Inflammatory macrophage treated with lipopolysaccharide for 4 hours (primary cell): Measurements from ENCODE around the gene TNRC6A.
"Not testable (repeated sequence)": the region's sequence is repeated elsewhere in the genome, so short reads cannot be mapped to it uniquely, and the experiment has no call there.

Experiments used
- DNase-seq: peaks from one replicate; pipeline ENCODE4 v3.0.0-alpha.2; 2020

Gene TNRC6A

DNA sequence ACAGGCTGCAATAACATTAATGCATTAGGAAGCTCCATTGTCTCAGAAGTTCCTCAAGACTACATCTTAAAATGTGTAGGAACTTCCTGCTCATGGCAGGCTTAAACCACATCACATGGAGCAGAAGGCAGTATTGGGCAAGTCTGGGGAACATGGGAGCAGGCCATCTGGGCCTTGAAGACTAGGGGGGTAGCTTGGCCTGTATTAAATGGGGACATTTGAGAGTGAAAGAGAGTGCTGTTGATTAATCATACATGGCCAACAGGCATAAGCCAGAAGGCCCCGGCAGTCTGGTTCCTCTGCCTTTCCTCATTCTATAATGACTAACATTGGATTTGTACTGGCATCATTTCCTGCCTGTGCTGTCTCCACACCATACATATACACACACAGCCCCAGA lies 91.1 kb downstream of the TNRC6A start:
- DNase-seq: peak; percentile 26

DNA sequence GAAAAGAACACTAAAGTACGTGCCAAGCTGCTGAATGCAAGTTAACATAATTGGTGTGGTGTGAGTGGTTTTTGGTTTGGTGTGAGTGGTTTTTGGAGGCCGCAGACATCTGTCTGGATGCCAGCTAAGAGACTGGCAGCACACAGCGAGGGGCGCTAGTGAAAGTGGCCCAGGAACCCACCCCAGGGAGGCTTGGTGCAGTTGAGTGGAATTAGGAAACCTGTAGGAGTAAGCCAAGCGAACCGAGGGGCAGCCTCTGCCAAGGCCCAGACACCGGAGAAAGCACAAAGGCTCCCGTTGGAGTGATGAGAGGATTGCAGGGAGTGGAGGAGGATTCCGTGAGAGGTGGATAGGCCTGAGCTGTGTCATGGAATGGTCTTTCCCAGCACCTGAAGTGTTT lies 91.7 kb downstream of the TNRC6A start:
- no peak for DNase-seq

DNA sequence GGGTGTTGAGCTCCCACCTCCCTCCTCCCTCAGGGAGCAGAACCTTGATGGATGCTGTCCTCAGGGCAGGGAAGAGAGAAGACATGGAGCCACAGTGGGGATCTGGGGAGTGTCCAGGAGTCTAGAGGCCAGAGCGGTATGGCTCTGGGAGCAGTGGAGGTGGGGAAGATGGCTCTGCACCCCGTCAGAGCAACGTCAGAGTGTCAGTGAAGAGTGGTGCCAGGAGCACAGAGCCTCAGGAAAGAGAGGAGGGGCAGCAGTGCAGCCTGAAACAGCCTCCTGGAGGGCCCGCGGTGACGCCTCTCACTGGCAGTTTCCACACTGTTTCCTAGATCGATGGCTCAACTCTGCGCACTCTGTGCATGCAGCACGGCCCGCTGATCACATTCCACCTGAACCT lies 93.1 kb downstream of the TNRC6A start:
- no peak for DNase-seq

DNA sequence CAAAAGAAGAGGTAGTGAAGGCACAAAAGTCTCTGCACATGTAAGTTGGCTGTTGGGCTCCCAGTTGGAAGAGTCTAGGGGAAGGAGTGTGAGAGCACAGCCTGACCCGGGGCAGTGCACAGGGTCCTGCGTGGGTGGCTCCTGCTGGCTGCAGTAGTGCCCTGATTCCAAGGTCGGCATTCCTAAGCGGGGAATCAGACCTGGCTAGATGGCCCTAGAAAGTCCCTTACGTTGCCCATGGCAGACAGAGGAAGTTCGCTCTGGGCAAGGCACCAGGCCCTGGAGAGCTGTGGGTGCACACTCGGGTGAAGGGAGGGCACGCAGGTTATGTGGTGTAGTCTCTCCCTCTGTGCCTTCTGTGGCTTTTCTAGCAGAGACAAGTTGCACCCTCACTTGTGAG lies 93.5 kb downstream of the TNRC6A start:
- DNase-seq: no peak

DNA sequence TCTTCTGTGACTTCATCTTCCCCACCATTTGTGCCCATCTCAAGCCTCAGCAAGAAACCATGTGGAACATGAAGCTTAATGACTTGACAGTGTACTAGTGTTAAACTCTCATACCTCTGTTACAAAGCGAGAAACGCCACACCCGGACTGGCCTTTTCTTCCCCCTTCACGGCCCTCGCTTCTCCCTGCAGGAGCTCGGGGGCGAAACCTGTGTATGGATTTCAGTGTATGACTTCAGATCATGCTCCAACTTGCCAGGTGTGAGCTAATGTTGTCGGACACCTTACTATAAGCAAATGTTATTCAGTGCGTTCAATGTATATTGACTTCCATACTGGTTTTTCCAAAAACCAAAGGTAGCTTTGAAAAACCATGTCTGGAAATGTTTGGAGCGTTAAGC lies 96.2 kb downstream of the TNRC6A start:
- no peak for DNase-seq

DNA sequence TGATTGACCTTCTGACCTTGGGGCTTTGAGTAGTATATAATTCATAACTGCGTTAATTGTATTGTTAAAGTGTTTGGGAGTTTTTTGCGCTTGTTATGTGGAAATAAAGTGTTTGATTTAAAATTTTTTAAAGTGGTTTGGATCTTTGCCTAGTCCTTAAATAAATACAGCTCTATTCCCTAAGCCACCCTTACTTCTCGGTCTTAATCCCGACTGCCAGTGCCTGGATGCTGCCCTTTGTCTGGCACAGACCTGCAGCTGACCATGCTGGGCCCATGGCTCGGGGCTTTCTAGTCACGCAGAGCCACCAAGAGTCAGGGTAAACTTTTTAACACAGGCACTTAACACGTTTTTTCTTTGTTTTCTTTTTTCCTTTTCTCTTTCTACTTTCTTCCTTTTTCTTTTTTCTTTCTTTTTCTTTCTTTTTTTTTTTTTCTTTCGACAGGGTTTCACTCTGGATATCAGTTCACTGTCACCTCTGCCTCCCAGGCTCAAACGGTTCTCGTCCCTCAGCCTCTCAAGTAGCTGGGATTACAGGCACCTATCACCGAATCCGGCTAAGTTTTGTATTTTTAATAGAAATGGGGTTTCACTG lies 96.7 kb downstream of the TNRC6A start:
- no peak for DNase-seq

DNA sequence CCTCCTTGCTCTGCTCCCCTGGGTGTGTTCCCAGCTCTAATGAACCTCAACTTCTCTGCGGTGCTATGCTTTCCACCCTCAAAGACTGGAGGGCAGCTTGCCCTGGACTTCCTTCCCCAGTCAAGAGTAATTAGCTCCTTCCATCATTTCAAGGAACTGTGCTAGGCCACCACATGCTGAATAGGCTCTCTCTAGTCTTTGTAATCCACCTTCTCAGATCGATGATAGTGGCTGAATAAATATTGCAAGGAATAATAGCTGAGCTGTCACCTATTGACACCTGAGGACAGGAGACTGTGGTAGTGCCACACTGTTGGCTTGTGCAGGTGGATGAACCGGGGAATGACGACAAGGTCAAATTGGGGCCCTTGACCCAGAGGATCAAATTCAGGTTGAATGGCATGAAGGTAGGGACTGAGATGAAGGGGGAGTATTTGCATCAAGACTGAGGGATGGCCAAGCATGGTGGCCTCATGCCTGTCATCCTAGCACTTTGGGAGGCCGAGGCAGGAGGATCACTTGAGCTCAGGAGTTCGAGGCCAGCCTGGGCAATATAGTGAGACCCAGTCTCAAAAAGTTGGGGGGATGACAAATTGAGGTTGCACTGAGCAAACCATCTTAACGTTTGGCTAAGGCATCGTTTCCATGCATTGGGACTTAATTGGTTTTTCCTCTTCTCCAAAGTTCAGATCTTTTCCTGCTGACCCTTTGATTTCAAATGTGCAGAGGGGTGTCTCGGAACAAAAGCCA lies 97.5 kb downstream of the TNRC6A start:
- DNase-seq: no peak

DNA sequence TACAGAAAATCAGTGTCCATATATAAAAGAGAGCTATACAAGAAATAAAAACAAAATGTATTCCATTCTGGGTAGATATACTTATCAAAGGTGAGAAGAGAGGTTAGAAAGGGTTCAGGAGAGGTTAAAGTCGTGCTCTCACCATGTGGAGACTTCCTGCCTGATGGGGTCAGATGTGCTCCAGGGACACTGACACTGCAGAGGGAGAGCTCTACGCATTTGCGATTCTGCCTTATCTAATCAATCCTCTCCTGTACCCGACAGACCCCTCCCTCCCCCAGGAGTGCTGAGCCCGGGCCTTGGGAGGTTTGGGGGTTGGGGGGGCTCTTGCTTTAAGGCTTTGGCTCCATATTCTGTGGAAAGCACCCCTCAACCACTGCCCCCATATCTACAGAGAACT lies 99.7 kb downstream of the TNRC6A start:
- DNase-seq: no peak

DNA sequence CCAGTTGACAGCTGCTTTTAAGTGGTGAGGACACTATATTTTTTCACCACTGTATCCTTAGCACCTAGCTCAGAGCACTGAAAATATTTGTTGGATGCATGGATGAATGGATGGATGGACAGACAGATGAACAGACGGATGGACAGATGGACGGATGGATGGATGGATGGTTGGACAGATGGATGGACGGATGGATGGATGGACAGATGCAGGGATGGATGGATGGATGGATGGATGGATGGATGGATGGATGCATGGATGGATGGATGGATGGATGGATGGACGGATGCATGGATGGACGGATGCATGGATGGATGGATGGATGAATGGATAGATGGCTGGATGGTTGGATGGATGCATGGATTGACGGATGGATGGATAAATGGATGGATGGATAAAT lies 103.9 kb downstream of the TNRC6A start:
- DNase-seq: no peak

DNA sequence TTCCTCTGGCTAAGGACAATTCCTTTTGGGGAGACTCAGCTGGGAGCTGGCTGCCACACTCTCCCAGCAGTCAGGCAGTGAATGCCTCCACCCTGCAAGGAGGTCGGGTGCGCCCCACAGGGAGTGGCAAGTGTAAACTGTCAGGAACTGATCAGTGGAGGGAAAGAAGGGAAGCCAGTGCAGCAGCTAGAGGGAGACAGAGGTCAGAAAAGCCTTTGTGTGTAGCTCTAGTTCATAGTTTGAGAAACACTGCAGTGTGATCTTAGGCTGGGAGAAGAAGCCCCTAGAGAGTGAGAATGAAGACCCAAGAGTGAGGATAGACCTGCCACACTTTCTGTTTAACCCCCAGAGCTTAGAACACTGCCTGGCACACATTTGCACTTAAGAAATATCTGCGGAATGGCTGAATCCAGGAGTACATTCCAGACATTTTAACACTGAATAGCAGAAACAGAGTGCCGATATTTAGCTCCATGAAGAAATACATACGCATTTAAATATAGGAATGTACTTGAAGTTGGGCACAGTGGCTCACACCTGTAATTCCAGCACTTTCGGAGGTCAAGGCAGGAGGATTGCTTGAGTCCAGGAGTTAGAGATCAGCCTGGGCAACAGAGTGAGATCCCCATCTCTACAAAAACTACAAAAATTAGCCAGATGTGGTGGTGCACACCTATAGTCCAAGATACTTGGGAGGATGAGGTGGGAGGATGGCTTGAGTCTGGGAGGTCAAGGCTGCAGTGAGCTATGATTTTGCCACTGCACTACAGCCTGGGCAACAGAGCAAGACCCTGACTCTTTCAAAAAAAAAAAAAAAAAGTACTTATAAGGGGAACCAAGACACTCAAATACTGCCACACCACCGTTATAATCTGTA lies 105.2 kb downstream of the TNRC6A start:
- DNase-seq: no peak

DNA sequence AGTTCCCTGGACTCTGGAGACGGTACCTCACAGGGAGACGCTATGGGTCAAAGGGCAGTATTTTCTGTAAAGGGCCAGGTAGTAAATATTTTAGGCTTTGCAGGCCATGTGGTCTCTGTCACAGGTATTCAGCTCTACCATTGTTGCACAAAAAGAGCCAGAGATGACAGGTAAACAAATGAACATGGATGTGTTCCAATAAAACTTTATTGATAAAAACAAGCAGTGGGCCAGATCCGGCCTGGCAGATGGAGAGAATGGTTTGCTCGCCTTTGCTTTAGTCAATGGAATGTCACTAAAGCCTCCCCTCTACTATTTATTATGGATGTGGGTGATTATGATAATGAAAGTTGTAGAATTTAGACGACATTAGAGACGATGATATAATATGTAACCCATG lies 107.4 kb downstream of the TNRC6A start:
- no peak for DNase-seq

DNA sequence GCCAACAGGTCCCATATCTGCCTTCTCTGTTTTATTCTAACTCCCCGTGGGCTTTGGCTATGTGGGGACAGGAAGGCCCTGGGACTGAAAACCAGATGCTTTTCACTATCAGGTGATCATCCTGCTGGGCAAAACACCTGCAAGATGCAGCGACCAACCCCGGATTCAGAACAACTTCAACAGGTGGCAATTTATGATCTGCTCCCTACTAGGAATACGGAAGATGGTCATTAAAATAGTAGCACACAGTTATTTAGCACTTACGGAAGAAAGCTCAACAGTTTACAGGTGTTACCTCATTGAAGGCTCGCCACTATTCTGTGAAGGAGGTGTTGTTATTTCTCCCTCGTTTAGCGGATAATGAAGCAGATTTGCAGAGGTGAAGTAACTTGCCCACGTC lies 108.5 kb downstream of the TNRC6A start:
- no peak for DNase-seq

DNA sequence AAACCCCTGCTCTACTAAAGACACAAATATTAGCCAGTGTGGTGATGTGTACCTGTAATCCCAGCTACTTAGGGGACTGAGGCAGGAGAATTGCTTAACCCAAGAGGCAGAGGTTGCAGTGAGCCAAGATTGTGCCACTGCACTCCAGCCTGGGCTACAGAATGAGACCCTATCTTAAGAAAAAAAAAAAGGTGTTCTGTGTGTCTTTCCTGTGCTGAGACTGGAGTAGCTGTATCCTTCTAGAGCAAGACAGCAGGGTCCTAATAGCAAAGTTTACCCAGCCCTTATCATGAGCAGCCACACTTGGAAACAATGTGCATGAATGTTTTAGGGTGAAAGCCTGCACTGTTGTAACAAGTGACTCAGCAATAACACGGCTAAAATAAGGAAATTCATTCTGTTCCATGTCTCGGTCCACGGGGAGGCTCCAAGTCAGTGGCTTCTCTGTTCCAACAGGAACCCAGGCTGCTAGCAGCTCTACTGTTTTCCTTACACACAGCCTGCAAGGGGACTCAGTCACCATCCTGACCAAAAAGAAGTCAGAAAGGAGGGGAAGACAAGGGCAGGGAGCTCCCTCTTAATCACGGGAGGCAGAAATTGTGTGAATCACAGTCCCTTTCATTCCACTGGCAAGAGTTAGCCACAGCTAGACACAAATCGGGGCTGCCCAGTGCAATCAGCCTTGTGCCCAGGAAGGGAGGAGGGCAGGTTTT lies 109.3 kb downstream of the TNRC6A start:
- DNase-seq: peak; percentile 35

DNA sequence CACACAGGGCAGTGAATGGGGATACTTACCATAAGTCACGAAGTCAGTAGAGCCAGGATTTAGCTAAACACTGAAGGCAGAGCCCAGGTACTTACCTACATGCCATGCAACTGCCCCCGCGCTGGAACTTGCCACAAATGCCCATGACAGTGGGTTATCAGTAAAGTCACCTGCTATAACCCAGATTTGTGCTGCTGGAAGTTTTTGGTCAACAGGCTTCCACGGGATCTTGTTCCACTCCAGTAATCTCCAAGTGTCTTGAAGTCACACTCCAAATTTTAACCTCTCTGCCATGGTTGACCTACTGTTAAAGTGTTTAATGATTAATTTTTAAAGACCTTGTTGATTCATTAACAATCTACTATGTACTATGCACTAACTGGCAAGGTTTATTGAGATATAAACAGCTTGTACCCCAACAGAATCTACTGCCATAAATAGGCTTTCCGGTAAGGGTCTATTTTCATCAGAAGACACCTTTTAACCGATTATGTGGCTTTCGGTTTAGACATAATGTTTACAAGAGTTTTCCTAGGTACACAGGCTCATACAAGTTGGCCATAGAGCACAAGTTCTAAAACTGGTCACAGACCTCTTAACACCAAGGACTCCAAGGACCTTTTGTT lies 110.0 kb downstream of the TNRC6A start:
- no peak for DNase-seq

DNA sequence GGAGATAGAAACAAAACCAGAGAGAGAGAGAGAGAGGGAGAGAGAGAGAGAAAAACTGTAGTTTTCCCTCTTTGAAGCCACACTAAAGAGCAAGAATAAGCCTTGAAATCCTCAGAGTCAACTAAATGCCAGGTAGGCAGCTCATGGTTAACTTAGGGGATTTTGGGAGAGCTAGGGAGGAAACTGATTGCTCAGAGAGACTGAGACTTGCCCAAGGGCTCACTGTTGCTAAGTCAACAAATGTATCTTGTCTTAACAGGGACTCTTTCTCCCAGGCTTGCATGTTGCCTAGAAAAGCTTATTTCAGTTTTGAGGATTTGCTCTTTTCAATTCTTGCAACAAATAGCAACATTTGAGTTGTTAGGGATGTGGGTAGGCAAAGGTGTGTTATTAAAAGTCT lies 111.8 kb downstream of the TNRC6A start:
- DNase-seq: no peak

DNA sequence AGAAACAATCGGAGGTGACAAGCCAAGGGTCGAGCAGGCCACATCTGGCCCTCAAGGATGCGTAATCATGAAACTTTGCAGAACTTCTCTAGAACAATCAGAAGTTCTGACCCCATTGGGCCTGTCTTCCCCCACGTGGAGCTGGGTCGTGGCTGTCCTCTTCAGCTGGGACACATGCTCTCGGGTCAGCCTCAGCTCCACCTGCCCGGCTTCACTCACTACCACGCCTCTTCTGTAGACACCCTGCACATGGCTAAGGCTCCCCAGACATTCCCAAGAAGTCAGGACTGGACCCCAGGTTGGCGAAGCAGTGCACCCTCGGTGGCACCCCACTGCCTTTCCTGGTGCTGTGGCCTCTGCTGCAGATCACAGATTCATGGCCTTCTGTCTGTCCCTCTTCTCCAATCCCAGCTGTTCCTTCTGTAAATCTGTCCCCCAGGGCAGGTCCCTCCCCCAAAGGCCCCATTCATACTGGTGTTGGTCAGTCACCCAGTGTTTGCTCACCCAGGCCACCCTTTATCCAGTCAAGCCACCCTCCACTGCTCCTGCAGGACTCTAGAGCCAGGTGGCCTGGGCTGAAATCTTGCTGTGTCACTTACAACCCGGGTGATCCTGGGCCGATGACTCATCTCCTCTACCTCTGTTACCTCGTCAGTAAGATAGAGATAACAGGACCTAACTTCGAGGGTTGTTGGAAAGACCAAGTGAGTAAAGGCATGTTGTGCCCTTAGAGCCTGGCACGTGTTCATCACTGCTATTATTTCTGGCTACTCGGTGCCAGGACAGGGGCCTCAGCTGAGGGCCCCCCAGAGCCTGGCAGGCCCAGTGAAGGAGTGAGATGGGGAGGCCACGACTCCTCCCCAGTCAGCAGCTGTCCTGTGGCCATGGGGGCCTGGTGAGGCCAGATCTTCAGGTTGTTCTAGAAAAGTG lies 114.9 kb downstream of the TNRC6A start:
- no peak for DNase-seq

DNA sequence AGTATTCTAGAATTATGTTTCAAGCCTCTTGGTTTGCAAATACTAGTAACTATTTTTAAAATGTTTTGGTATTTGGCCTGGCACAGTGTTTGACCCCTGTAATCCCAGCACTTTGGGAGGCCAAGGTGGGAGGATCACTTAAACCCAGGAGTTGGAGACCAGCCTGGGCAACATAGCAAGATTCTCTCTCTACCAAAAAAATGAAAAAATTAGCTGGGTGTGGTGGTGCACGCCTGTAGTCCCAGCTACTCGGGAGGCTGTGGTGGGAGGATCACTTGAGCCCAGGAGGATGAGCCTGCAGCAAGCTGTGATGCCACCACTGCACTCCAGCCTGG lies 115.5 kb downstream of the TNRC6A start:
- not testable (repeated sequence) for DNase-seq

DNA sequence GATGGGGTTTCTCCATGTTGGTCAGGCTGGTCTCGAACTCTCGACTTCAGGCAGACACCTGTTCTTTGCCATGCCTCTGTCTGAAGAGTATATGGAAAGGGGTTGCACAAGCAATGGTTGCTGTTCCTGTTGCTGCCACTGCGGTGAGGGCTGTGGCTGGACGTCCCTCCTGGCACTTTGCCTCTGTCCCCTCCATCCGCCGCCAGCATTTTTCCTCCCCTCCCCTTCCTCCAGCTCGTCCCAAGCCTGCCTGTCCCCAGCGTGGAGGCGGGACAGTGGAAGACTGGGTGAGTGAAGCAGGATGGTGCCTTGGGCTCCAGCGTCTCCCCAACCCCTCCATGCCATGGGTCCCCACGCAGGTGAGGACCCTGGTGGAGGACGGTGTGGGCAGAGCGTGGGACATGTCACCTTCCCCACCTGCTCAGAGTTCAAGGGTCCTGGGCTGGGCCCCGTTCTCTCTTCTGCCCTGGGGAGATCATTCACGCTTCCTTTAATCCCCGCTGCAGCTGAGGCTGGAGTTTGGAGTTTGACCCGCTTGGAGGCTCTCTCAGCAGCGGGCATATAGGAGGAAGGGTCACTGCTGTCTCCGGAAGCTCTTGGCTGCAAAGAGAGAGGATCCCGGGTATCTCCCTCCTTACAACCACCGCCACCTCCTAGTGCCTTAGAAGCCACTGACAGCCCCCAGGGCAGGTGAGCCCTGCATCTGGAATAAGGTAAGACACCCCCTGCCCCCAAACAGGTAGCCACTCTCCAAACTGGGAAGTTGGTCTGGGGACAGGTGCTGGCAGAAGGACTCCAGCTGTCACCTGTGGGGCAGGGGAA lies 116.5 kb downstream of the TNRC6A start, which contains the start of gene SLC5A11:
SLC5A11 (plus strand) TSS at position 238 of the 822 bp plus-strand sequence. CDS start 12,681 bp downstream, outside the sequence.
- no peak for DNase-seq

DNA sequence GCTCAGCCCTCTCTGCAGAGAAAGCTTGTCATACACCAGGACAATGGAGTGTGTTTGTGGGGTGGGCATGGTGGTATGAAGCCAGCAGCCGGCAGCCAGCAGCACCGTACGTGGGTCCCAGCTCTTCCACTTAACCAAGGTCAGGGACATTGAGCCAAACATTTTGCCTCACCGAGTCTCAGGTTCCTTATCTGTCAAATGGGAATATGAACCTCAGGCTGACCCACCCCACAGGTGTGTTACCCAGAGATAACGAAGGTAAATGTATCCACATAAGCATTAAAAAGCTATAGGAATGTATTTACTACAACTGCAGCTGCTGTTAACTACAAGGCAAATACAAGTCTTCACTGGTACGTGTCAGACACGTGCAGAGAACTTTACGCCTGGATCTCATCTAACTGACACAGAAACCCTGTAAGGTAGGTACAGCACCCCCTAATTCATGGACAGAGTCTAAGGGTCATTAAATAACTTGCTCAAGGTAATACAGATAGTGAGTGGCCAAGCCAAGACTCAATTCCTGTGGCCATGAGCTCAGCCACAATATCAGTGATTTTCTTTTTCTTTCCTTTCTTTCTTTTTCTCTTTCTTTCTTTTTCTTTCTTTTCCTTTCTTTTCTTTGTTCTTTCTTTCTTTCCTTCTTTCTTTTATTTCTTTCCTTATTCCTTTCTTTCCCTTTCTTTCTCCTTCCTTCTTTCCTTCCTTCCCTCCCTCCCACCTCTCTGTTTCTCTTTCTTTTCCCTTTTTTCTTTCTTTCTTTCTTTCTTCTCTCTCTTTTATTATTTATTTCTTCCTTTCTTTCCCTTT lies 117.3 kb downstream of the TNRC6A start:
- no peak for DNase-seq

DNA sequence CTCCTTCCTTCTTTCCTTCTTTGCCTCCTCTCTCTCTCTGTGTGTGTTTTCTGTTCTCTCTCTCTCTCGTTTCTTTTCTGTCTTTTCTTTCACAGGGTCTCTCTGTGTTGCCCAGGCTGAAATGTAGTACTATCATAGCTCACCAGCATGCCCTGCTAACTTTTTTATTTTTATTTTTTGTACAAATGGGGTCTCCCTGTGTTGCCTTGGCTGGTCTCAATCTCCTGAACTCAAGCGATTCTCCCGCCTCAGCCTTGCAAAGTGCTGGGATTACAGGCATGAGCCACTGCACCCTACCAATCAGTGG lies 117.9 kb downstream of the TNRC6A start:
- no peak for DNase-seq
